Glutamatergic neuron (in vitro differentiated cells): ENCODE measurements around the gene UBXN1. TPM values are rescaled to one million over a fixed set of nuclear protein-coding genes. Genes with fewer than 3 reads are reported as not detected.
A peak's percentile ranks its signal among the peaks of the same experiment; 100 is the strongest.

Source experiments
- DNase-seq: peaks from one replicate; pipeline ENCODE4 v3.0.0; 2022
- H3K27ac Mint-ChIP-seq: one replicate; pipeline ENCODE4 v1.8.0; 2020; ENCODE audit warnings: mild to moderate bottlenecking, mixed read lengths, inconsistent platforms; ENCODE audit not compliant: unreplicated experiment
- H3K27me3 Mint-ChIP-seq: one replicate; pipeline ENCODE4 v1.8.0; 2020; ENCODE audit warnings: mild to moderate bottlenecking, moderate library complexity, mixed read lengths, inconsistent platforms; ENCODE audit not compliant: unreplicated experiment
- H3K36me3 Mint-ChIP-seq: one replicate; pipeline ENCODE4 v1.8.0; 2020; ENCODE audit warnings: mild to moderate bottlenecking, mixed read lengths, inconsistent platforms; ENCODE audit not compliant: unreplicated experiment
- H3K4me1 Mint-ChIP-seq: one replicate; pipeline ENCODE4 v1.8.0; 2020; ENCODE audit warnings: mild to moderate bottlenecking, low read depth, mixed read lengths, inconsistent platforms; ENCODE audit not compliant: unreplicated experiment
- H3K4me3 Mint-ChIP-seq: one replicate; pipeline ENCODE4 v1.8.0; 2020; ENCODE audit warnings: mild to moderate bottlenecking, mixed read lengths, inconsistent platforms; ENCODE audit not compliant: unreplicated experiment
- H3K9me3 Mint-ChIP-seq: one replicate; pipeline ENCODE4 v1.8.0; 2020; ENCODE audit warnings: mild to moderate bottlenecking, moderate library complexity, mixed read lengths, inconsistent platforms; ENCODE audit not compliant: unreplicated experiment
- total RNA-seq: library from RNA; stranded (reverse); fragmentation: NEBNext Ultra II Directional; extraction: Animal tissue kit (Norgen Biotek cat#: 25700); gene quantifications from one replicate; pipeline ENCODE4 v1.2.1, GENCODE V29; 2021; ENCODE audit not compliant: unreplicated experiment
- TF ChIP-seq, protein P1 (sequence below): fragments of 200-600 bp; sonication (generic); IDR thresholded peaks from one replicate; pipeline ENCODE4 v1.5.0; 2021; ENCODE audit not compliant: partially characterized antibody, unreplicated experiment

UBXN1 gene
- total RNA-seq, 1 donor from 2014 or later, result 146 TPM

DNA sequence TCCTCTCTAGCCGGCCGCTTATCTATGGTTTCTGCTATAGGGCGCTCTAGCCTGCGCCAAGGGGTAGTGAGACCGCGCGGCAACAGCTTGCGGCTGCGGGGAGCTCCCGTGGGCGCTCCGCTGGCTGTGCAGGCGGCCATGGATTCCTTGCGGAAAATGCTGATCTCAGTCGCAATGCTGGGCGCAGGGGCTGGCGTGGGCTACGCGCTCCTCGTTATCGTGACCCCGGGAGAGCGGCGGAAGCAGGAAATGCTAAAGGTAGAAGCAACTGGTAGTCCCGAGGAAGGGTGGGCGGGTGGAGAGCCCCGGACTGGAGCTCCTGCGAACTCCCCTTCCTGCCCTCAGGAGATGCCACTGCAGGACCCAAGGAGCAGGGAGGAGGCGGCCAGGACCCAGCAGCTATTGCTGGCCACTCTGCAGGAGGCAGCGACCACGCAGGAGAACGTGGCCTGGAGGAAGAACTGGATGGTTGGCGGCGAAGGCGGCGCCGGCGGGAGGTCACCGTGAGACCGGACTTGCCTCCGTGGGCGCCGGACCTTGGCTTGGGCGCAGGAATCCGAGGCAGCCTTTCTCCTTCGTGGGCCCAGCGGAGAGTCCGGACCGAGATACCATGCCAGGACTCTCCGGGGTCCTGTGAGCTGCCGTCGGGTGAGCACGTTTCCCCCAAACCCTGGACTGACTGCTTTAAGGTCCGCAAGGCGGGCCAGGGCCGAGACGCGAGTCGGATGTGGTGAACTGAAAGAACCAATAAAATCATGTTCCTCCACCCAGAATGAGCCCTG lies 7.1 kb downstream of the UBXN1 start, which contains the start of the genes LBHD1 and UQCC3:
LBHD1 (minus strand) TSS at position 660 of the 782 bp plus-strand sequence. CDS start 2,236 bp downstream, outside the sequence.
UQCC3 (plus strand) TSS at position 66 of the 782 bp plus-strand sequence; CDS start at position 139, 73 bp downstream.
- DNase-seq, result peak; percentile 78
- Mint-ChIP-seq H3K27me3 (peaks cover 6% of the 10 kb centered on the region), H3K4me1 (peaks cover 11% of the 10 kb centered on the region), H3K4me3 (peak within 1 kb of the TSS; percentile 97), H3K9me3 (peaks cover 1% of the 10 kb centered on the region), H3K36me3 (no peaks in the 10 kb centered on the region), H3K27ac (peak within 1 kb of the TSS; percentile 99)
- TF ChIP-seq, protein P1, sequence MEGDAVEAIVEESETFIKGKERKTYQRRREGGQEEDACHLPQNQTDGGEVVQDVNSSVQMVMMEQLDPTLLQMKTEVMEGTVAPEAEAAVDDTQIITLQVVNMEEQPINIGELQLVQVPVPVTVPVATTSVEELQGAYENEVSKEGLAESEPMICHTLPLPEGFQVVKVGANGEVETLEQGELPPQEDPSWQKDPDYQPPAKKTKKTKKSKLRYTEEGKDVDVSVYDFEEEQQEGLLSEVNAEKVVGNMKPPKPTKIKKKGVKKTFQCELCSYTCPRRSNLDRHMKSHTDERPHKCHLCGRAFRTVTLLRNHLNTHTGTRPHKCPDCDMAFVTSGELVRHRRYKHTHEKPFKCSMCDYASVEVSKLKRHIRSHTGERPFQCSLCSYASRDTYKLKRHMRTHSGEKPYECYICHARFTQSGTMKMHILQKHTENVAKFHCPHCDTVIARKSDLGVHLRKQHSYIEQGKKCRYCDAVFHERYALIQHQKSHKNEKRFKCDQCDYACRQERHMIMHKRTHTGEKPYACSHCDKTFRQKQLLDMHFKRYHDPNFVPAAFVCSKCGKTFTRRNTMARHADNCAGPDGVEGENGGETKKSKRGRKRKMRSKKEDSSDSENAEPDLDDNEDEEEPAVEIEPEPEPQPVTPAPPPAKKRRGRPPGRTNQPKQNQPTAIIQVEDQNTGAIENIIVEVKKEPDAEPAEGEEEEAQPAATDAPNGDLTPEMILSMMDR, result no peak

DNA sequence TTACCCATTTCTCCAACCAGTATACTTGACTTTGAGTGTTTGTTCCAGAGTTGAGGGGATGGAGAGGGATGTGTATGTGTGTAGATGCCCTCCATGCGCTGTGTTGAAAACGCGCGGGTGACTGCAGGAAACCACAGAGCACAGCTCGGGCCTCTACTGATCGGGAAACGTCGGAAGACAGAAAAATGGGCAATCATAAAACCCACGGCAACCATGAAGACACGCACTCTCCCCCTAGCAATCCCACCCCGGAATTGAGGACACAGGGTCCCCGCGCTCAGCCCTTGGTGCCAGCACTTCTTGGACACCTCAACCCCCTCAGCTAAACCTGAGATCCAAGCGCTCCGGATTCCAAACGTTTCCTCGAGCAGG lies 7.7 kb downstream of the UBXN1 start:
- TF ChIP-seq, protein P1, result no peak
- peak overlapping the region; percentile 97 for H3K4me3 Mint-ChIP-seq
- H3K4me1 Mint-ChIP-seq, result peaks cover 13% of the 10 kb centered on the region
- no peak for DNase-seq
- H3K27ac Mint-ChIP-seq, result peak overlapping the region; percentile 99
- peaks cover 4% of the 10 kb centered on the region for H3K9me3 Mint-ChIP-seq
- no peaks in the 10 kb centered on the region for H3K36me3 Mint-ChIP-seq
- peaks cover 6% of the 10 kb centered on the region for H3K27me3 Mint-ChIP-seq

DNA sequence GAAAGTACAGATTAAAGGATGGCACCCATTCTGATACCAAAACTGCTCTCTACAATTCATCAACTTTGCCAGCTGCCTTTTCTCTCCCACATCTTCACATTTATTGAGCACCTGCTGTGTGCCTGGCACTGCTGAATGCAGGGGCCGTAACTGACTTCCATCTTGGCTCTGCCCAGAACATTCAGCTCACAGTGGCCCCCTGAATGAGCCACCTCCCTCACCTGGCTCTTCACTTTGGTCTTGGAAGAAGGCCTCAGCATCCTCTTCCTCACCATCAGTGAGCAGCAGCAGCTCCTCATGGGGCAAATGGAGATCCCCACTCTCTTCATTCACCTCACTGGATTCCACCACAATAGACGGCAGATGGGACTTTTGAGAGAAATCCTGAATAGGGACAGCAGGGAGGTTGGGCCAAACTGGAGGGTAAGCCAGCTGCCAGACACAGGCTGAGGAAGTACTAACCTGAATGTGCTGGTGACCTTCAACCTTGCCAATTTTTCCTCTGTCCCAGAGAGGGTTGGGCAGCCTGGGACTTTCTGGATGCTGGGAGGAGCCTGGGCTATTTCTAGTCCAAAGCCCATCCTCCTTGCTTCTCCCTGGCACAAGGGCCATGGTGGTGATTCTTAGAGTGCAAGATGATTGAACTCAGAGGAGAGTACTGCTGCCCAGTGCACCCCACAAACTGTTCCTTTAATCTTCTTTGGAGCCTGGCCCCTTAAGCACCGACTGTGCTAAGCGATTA lies 9.3 kb downstream of the UBXN1 start:
- DNase-seq, result no peak
- Mint-ChIP-seq H3K4me1 (peaks cover 13% of the 10 kb centered on the region), H3K4me3 (peak overlapping the region; percentile 43), H3K9me3 (peaks cover 10% of the 10 kb centered on the region), H3K36me3 (no peaks in the 10 kb centered on the region), H3K27me3 (peaks cover 9% of the 10 kb centered on the region), H3K27ac (peak overlapping the region; percentile 81)
- TF ChIP-seq, protein P1, result no peak

DNA sequence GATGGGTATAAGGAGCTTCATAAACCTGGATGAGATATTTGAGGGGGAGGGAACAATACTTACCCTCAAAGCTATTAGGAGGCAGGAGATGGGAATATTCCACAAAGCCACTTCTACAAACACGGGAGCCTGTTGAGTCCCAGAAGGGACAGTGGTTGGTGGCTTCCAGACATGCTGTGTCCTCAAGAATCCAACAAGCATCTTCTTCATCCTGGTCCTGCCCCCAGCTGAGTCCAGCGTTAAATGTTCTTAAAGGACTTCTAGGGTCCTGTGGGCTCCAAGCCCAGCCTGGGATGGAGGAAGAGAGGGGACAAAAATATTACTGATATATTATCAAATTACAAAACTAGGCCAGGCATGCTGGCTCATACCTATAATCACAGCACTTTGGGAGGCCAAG lies 11.4 kb downstream of the UBXN1 start:
- no peak for DNase-seq
- Mint-ChIP-seq H3K4me1 (peaks cover 13% of the 10 kb centered on the region), H3K27ac (no peak overlapping the region), H3K9me3 (peaks cover 13% of the 10 kb centered on the region), H3K4me3 (peak overlapping the region; percentile 96), H3K36me3 (no peaks in the 10 kb centered on the region), H3K27me3 (peaks cover 9% of the 10 kb centered on the region)
- TF ChIP-seq, protein P1, result no peak
